Measurements from ENCODE around the gene TMIGD2.

DNA sequence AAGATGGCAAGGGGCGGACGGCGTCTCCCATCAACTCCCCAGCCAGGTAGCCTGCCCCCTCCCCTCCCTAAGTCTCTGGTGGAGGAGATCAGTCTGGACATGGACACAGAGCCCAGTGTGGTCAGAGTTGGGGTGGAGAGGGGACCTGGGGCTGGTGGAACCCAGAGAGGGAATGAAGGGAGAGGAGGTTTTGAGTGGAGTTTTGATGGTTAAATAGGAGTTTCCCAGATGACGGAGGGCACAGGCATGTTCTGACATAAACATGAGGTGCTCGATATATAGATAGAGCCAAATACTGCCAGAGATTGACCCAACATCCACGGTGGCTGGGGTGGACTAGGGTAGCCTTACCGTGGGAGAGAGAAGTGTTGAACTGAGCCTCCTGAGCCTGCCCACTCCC, 16.3 kb upstream of the TMIGD2 start:
- TF ChIP-seq FOXM1 (IDR thresholded peaks at IDR 0.05; ENCODE audit: borderline replicate concordance) (no peak), ZNF384 (IDR thresholded peaks at IDR 0.05) (no peak), SUZ12 (IDR thresholded peaks at IDR 0.05) (no peak), BHLHE40 (IDR thresholded peaks at IDR 0.05; ENCODE audit: borderline replicate concordance) (no peak), NFRKB (IDR thresholded peaks at IDR 0.05) (no peak), ELF4 (IDR thresholded peaks at IDR 0.05) (no peak)
